SK-N-SH (cell line): ENCODE results near the gene MIGA2. TPM values are rescaled to one million over a fixed set of nuclear protein-coding genes. Genes with fewer than 3 reads are reported as not detected.

ENCODE experiments used
- CTCF ChIA-PET: fragments of 300-600, 350-600 bp; formaldehyde crosslinking; extraction: SDS; loops from one replicate; lab custom pipeline; 2021; lab: Yijun Ruan, JAX
- POLR2A ChIA-PET: fragments of 350-600 bp; sonication (Branson Sonifier 250); formaldehyde crosslinking; extraction: SDS; loops from one replicate; lab custom pipeline; 2020; ENCODE audit warnings: antibody characterized with exemption, inconsistent platforms; lab: Yijun Ruan, JAX
- DNase-seq: peaks from one replicate; pipeline ENCODE4 v3.0.0; 2012
- H2AFZ ChIP-seq: fragments of 200-600 bp; sonication (generic); 2 replicates; pipeline ENCODE4 v1.8.1; 2016; ENCODE audit warnings: antibody characterized with exemption, mild to moderate bottlenecking, low read depth
- H3F3A ChIP-seq: fragments of 200-600 bp; sonication (generic); replicated peaks from 2 replicates; pipeline ENCODE3; 2016; ENCODE audit warnings: antibody characterized with exemption, mild to moderate bottlenecking; ENCODE audit not compliant: insufficient read depth
- H3K27ac ChIP-seq, 2 experiments: fragments of 200-500 bp in 1 of 2; fragments of 200-600 bp in 1 of 2; sonication (Bioruptor generic) in 1 of 2; sonication (generic), shearing (Covaris generic) in 1 of 2; 2 replicates each; pipeline versions ENCODE4 v1.5.1 to v1.6.1; 2014 to 2016; ENCODE audit warnings: low read depth in 2 of 2, inconsistent platforms in 1 of 2, low read length in 1 of 2, mild to moderate bottlenecking in 1 of 2, mixed read lengths in 1 of 2
- H3K27me3 ChIP-seq: fragments of 200-600 bp; sonication (generic), shearing (Covaris generic); 2 replicates; pipeline ENCODE4 v1.6.1; 2016; ENCODE audit warnings: mixed run types; ENCODE audit not compliant: insufficient read depth
- H3K36me3 ChIP-seq, 2 experiments: fragments of 200-500 bp in 1 of 2; fragments of 200-600 bp in 1 of 2; sonication (Bioruptor generic) in 1 of 2; sonication (generic) in 1 of 2; replicated peaks in 1 of 2; 2 replicates each; pipeline versions ENCODE3 to v1.5.1; 2014 to 2016; ENCODE audit warnings: low read length in 1 of 2, mild to moderate bottlenecking in 1 of 2; ENCODE audit not compliant: insufficient read depth in 2 of 2, control insufficient read depth in 1 of 2
- H3K4me1 ChIP-seq, 2 experiments: fragments of 200-500 bp in 1 of 2; fragments of 200-600 bp in 1 of 2; sonication (Bioruptor generic) in 1 of 2; sonication (generic), shearing (Covaris generic) in 1 of 2; 2 replicates each; pipeline versions ENCODE4 v1.5.1 to v1.6.1; 2014 to 2016; ENCODE audit warnings: low read depth in 1 of 2, low read length in 1 of 2, mixed run types in 1 of 2; ENCODE audit not compliant: insufficient read depth in 2 of 2, control insufficient read depth in 1 of 2
- H3K4me2 ChIP-seq: fragments of 200-600 bp; sonication (generic), shearing (Covaris generic); 2 replicates; pipeline ENCODE4 v1.6.1; 2017; ENCODE audit warnings: mixed run types
- H3K4me3 ChIP-seq, 2 experiments: fragments of 200-500 bp in 1 of 2; fragments of 200-600 bp in 1 of 2; sonication (Bioruptor generic) in 1 of 2; sonication (generic), shearing (Covaris generic) in 1 of 2; 2 replicates each; pipeline versions ENCODE4 v1.5.1 to v1.8.1; 2014 to 2016; ENCODE audit warnings: low read depth in 2 of 2, inconsistent platforms in 1 of 2, low read length in 1 of 2, mild to moderate bottlenecking in 1 of 2, mixed read lengths in 1 of 2, moderate library complexity in 1 of 2
- H3K79me2 ChIP-seq: fragments of 200-600 bp; sonication (generic); 2 replicates; pipeline ENCODE4 v1.8.1; 2017; ENCODE audit warnings: mild to moderate bottlenecking; ENCODE audit not compliant: insufficient read depth
- H3K9ac ChIP-seq: fragments of 200-600 bp; sonication (generic); 2 replicates; pipeline ENCODE4 v1.6.1; 2017; ENCODE audit warnings: mixed run types
- H3K9me2 ChIP-seq: fragments of 200-600 bp; sonication (generic); 2 replicates; pipeline ENCODE4 v1.6.1; 2017; ENCODE audit warnings: mixed run types
- H3K9me3 ChIP-seq: fragments of 200-600 bp; sonication (generic); 2 replicates; pipeline ENCODE4 v1.6.1; 2017; ENCODE audit warnings: mixed run types, mild to moderate bottlenecking, moderate library complexity
- H4K20me1 ChIP-seq: fragments of 200-600 bp; sonication (generic); 2 replicates; pipeline ENCODE4 v1.6.1; 2017; ENCODE audit warnings: mild to moderate bottlenecking, mixed run types; ENCODE audit not compliant: insufficient read depth
- CHD2 ChIP-seq: fragments of 150-350 bp; IDR thresholded peaks from 2 replicates; pipeline ENCODE4 v1.6.1; 2018; ENCODE audit warnings: low read length; ENCODE audit not compliant: partially characterized antibody
- EZH2phosphoT487 ChIP-seq: fragments of 200-600 bp; sonication (generic); IDR thresholded peaks from 2 replicates; pipeline ENCODE4 v1.6.1; 2017; ENCODE audit warnings: low read depth, mixed run types, mild to moderate bottlenecking, antibody characterized with exemption, moderate library complexity, borderline replicate concordance
- FOSL2 ChIP-seq: IDR thresholded peaks from 2 replicates; pipeline ENCODE4 v1.4.0; 2012; ENCODE audit warnings: low read depth, mild to moderate bottlenecking, moderate library complexity, borderline replicate concordance
- FOXJ3 ChIP-seq: sonication (generic); formaldehyde crosslinking; IDR thresholded peaks from 2 replicates; pipeline ENCODE4 v1.5.1; 2020; ENCODE audit warnings: mild to moderate bottlenecking, missing genetic modification reagents
- FOXM1 ChIP-seq: IDR thresholded peaks from 2 replicates; pipeline ENCODE4 v1.4.0; 2012; ENCODE audit warnings: low read depth, mild to moderate bottlenecking
- JUND ChIP-seq: IDR thresholded peaks from 2 replicates; pipeline ENCODE4 v1.4.0; 2012
- MAX ChIP-seq: IDR thresholded peaks from 2 replicates; pipeline ENCODE4 v1.4.0; 2012; ENCODE audit warnings: low read depth
- MEF2A ChIP-seq: IDR thresholded peaks from 2 replicates; pipeline ENCODE4 v1.4.0; 2012; ENCODE audit warnings: low read depth, borderline replicate concordance
- MXI1 ChIP-seq: IDR thresholded peaks from 2 replicates; pipeline ENCODE4 v1.6.1; 2012; ENCODE audit warnings: mild to moderate bottlenecking, low read depth, low read length, improper control_type of control experiment
- NFIC ChIP-seq: IDR thresholded peaks from 2 replicates; pipeline ENCODE4 v1.4.0; 2012; ENCODE audit warnings: borderline replicate concordance
- NRF1 ChIP-seq: IDR thresholded peaks from 2 replicates; pipeline ENCODE4 v1.6.1; 2012; ENCODE audit warnings: low read depth, mild to moderate bottlenecking, low read length
- PBX3 ChIP-seq: IDR thresholded peaks from 2 replicates; pipeline ENCODE4; 2012
- POLR2AphosphoS5 ChIP-seq: IDR thresholded peaks from 2 replicates; pipeline ENCODE4 v1.6.1; 2012; ENCODE audit warnings: low read depth, low read length
- RAD21 ChIP-seq: IDR thresholded peaks from 2 replicates; pipeline ENCODE4 v1.6.1; 2012; ENCODE audit warnings: mild to moderate bottlenecking, low read length
- REST ChIP-seq: IDR thresholded peaks from 2 replicates; pipeline ENCODE4 v1.6.1; 2012; ENCODE audit warnings: mild to moderate bottlenecking, low read depth, low read length, moderate library complexity
- RXRA ChIP-seq: IDR thresholded peaks from 2 replicates; pipeline ENCODE4 v1.4.0; 2012; ENCODE audit warnings: low read depth, mild to moderate bottlenecking, borderline replicate concordance
- SIN3A ChIP-seq: IDR thresholded peaks from 2 replicates; pipeline ENCODE4 v1.6.1; 2012; ENCODE audit warnings: low read depth, mild to moderate bottlenecking, low read length, moderate library complexity, borderline replicate concordance
- WGBS: methylation state at CpG from one replicate; pipeline ENCODE4 v1.1.6; 2017; ENCODE audit warnings: low lambda C conversion rate; 5-methylcytosine and 5-hydroxymethylcytosine counted together
- polyA plus RNA-seq, 3 experiments: library from polyadenylated mRNA; depleted of rRNA; stranded (reverse); fragments of >200 nt; gene quantifications; 2 replicates each; pipeline ENCODE4 v1.2.3, GENCODE V29; 2012

The MIGA2 gene
- polyA plus RNA-seq, 1 of the 3 experiments (the other 2 are of a cell fraction), result 21.2 TPM

GRCh38 chr9:128999581-129000206 lies 36.7 kb upstream of the MIGA2 start (continued):
- TF ChIP-seq REST, result no peak
- TF ChIP-seq, all 33 proteins: peak for 0

- over 99% methylated on average over 10 of the region's 10 CpGs for WGBS
- POLR2A ChIA-PET, result interaction anchor here (0.5 kb wide), 1 partner anchor 16 kb away, joined by 3 read pairs; no protein-coding TSS in a partner anchor
Observed at GRCh38 chr9:129001504-129002325, 34.7 kb upstream of the MIGA2 start.

More at GRCh38 chr9:129001504-129002325, 34.7 kb upstream of the MIGA2 start:
- Histone ChIP-seq H3K4me3 (no peak overlapping the region), H3K4me2 (no peak overlapping the region), H3K9ac (no peak overlapping the region), H3K4me1 (no peaks in the 10 kb centered on the region; a peak in 1 of 4 replicates), H3K9me2 (no peaks in the 10 kb centered on the region), H3K79me2 (no peaks in the 10 kb centered on the region), H3K36me3 (peaks cover 26 to 66% of the 10 kb centered on the region in 2 experiments), H3K27me3 (no peaks in the 10 kb centered on the region), H3K27ac (no peak overlapping the region), H4K20me1 (no peaks in the 10 kb centered on the region), H3F3A (peaks cover 6% of the 10 kb centered on the region), H3K9me3 (no peaks in the 10 kb centered on the region), H2AFZ (no peak overlapping the region)
- CTCF ChIA-PET, result no interaction called here
- no peak for DNase-seq
- TF ChIP-seq JUND (no peak), MEF2A (no peak), NRF1 (no peak), RAD21 (no peak), EZH2phosphoT487 (no peak), MXI1 (no peak), CHD2 (no peak), PBX3 (no peak), FOXJ3 (CRISPR knock-in tag) (no peak), FOSL2 (no peak), SIN3A (no peak), MAX (no peak), NFIC (no peak), RXRA (no peak), POLR2AphosphoS5 (no peak), FOXM1 (no peak)
